ENCODE data around the gene TOLLIP. TPM values are rescaled to one million over a fixed set of nuclear protein-coding genes. Genes with fewer than 3 reads are reported as not detected.
A peak's percentile ranks its signal among the peaks of the same experiment; 100 is the strongest.

TOLLIP gene
- total RNA-seq, 1 donor from 2014 or later: 46.9 TPM

DNA sequence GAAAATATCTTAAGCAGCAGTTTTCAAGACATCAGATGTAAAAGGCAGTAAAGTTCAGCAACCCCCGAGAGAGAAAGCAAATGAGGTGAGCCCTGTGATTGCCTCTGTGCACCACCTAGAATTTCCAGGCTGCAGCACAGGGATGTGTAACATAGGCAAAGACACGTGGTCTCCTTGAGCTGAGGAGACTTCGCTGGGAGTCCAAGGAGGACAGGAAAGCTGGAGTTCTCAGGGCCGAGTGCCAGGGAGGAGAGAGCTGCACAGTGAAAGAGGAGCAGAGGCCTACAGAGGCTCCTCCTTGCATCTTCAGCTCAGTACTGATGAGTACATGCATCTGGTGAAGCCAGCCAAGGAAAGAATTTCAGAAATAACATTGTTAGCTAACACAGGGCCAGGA is 17.6 kb upstream of the TOLLIP start:
- no peak for DNase-seq (ENCODE audit: low spot score)
- intact Hi-C loops (cut with DNase I): no loop called here

DNA sequence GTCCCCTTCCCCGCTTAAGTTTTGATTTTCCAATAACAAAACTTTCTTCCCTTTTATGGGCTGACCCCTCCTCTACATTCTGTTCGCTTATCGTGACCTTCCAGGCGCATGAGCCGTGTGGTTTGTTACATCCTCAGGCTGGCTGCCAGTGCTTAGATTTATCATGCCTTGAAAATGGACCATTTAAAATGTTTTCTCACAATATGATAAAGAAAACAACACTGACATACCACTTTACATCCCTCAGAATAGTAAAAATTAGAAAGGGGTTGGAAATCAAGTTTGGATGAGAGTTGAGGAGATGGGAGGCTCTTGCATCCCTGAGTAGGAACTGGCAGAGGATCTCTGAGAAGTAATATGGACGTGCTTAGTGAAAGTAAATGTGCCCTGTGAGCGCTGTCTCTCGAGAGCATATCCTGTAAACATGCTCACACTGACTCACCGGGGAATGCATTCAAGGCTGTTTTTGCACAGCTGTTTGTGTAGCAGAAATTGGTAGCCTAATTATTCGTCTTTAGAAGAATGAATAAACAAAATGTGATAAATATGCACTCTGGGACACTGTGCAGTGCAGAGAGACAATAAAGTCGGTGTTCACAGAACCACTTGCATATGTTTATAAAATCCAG is 17.1 kb upstream of the TOLLIP start:
- no peak for DNase-seq (ENCODE audit: low spot score)
- intact Hi-C loops (cut with DNase I): no loop called here

DNA sequence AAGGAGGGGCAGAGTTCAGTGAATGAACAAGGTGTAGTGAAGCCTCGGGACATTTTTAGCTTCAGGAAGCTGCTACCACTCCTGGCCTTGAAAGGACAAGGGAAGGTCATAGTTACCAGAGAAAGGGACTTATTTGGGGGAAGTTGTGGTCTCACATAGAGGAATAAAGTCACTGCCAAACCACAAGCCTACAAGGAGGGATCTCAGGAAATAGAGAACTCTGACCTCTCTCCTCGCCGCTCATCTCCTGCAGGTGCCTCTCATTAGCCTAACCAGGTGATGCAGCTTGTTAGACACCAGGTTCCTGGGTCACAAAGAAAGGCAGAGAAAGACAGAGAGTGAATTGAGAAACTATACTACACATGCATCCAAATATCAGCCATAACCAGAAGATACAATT is 14.3 kb upstream of the TOLLIP start:
- intact Hi-C loops (cut with DNase I): no loop called here
- no peak for DNase-seq (ENCODE audit: low spot score)

GRCh38 chr11:1317993-1318392 is 8.6 kb upstream of the TOLLIP start:
- intact Hi-C loops (cut with DNase I): no loop called here
- no peak for DNase-seq (ENCODE audit: low spot score)

GRCh38 chr11:1317432-1317831 is 8.0 kb upstream of the TOLLIP start:
- intact Hi-C loops (cut with DNase I): no loop called here
- no peak for DNase-seq (ENCODE audit: low spot score)

DNA sequence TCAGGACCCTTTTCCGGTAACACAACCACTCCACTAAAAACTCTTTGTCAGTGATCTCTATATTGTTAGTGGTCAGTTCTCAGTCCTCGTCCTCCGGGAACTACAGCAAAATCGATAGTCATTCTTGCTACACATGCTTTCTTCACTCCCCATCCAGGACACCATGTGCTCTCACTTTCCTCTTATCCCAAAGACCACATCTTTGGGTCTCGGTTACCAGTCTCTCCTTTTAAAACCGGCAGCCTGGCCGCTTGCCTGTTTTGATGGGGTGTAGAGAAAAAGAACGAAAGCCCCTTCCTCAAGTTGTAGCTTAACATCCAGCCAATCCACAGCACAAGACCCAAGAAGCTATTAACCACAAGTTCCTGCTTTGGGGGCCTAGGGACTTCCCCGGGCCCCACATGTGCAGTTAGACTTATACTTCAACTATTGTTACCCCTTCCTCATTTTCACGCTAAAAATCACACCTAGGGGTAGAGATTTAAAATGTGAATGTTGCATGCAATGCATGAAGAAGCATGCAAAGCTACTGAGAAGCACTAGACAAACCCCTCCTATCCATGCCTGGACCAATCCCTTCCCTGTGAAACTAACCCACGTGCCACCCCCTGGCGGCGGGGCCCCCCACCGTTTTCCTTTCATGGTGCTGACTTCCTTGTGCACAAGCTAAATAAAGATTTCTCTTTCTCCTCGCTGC is 1.5 kb upstream of the TOLLIP start:
- intact Hi-C loops (cut with DNase I): loop anchor here (2.0 kb wide), 1 partner anchor 48 kb away; no protein-coding TSS in a partner anchor
- no peak for DNase-seq (ENCODE audit: low spot score)

DNA sequence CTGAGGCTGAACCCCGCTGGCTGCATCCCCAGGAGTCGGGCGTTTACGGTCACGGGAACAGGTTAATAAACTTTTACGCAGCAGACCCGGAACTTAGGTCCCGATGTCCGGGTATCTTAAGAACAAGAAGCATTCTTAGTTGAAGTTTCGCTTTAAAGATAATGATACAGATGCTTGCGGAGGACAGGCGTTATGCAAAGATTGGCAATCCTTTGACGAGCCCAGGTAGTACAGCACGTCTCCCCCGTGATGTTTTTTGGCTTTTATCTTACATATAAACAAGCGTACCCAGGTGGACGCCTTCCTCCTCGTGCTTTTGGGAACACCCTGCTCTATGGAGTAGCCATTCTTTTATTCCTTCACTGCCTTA is 871 bp upstream of the TOLLIP start:
- no peak for DNase-seq (ENCODE audit: low spot score)
- intact Hi-C loops (cut with DNase I): loop anchor here (2.0 kb wide), 1 partner anchor 48 kb away; no protein-coding TSS in a partner anchor

- DNase-seq (ENCODE audit: low spot score): no peak
- intact Hi-C loops (cut with DNase I): no loop called here
These were observed 512 bp downstream of the TOLLIP start for GRCh38 chr11:1308743-1309497.

GRCh38 chr11:1307998-1308742 is 1.3 kb downstream of the TOLLIP start:
- intact Hi-C loops (cut with DNase I): no loop called here
- no peak for DNase-seq (ENCODE audit: low spot score)

- intact Hi-C loops (cut with DNase I): no loop called here
- no peak for DNase-seq (ENCODE audit: low spot score)
These were observed 2.1 kb downstream of the TOLLIP start for GRCh38 chr11:1307163-1307870.

DNA sequence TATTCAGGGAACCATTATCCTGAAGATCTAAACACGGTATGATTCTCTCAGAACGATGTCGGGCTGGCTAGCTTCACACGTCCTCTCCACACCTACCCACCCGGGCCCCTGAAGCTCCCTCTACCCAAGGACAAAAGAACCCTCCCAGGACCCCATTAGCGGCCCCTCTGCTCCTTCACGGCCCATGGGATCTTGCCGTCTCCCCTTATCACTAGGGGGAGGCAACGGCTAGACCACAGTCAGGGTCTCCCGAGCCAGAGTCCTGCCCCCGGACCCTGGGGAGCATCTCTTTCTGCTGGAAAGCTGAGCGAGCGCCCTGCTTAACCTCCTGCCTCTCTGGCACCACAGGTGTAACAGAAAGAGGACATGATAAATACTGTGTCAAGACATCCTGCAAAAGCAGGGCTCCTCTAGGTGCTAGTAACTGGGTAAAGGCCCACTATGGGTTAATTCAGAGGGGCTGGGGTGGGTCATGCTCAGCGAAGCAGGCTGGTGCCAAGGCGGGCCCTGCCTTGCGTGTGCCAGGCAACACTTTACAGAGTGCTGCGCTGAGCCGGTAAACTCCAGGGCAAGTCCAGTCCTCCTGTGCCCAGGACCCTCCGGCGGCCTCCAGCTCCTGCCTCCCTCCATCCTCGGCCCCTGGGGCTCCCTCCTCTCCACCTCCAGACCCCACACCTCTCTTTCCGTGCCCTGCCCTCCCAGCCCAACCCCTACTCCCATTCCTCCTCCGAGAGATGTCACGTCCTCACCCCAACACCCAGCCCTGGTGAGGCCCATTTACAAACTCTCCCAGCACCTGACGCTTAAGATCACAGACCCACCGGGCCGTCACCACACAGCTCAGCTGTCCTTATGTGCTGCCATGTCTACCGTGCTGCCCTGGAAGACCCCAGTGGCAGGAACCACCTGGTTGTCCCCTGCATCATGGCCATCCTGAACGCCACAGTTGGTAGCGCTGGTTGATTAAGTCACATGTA is 3.0 kb downstream of the TOLLIP start:
- intact Hi-C loops (cut with DNase I): no loop called here
- DNase-seq (ENCODE audit: low spot score): no peak

DNA sequence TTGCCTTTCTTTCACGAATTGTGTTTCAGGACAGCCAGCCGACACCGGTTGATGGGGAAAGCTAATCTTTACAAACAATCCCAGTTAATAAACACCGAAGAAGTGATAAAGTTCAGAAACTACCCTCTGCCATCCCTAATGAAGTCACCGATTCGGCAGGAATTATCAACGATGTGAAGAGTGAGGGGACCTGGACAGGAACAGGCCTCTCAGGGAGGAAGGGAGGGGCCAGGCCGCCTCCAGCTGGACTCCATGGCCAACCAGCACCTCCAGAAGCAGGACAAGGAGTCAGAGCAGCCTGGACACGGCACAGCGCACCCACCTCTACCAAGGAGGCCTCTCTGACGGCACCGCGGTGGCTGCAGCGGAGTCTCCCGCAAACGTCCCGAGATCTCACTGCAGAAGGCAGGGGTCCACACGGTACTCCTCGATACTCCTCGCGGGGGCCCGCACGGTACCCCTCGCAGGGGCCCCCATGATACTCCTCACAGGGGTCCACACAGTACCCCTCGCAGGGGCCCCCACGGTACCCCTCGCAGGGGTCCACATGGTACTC is 3.9 kb downstream of the TOLLIP start:
- no peak for DNase-seq (ENCODE audit: low spot score)
- intact Hi-C loops (cut with DNase I): no loop called here

GRCh38 chr11:1305063-1305495 is 4.4 kb downstream of the TOLLIP start:
- DNase-seq (ENCODE audit: low spot score): no peak
- intact Hi-C loops (cut with DNase I): no loop called here

DNA sequence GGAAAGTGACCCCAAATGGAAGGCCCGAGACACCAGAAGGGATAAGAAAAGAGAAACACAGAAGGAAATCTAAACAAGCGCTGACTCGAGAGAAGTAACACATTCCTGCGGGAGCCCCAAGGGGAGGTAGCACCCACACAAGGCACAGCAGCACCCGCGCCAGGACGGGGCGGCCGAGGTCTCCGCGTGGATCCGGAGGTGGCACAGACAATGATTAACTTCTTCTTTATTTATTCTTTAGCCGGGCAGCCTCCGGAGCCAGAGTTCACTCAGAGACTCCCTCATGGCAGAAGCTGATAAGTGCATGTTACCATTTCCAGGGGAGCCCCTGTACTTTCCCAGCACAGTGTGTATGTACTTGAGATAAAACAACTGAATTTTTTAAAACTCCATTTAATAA is 5.1 kb downstream of the TOLLIP start:
- no peak for DNase-seq (ENCODE audit: low spot score)
- intact Hi-C loops (cut with DNase I): no loop called here

- intact Hi-C loops (cut with DNase I): no loop called here
- no peak for DNase-seq (ENCODE audit: low spot score)
These were observed 5.5 kb downstream of the TOLLIP start for GRCh38 chr11:1303973-1304372.

DNA sequence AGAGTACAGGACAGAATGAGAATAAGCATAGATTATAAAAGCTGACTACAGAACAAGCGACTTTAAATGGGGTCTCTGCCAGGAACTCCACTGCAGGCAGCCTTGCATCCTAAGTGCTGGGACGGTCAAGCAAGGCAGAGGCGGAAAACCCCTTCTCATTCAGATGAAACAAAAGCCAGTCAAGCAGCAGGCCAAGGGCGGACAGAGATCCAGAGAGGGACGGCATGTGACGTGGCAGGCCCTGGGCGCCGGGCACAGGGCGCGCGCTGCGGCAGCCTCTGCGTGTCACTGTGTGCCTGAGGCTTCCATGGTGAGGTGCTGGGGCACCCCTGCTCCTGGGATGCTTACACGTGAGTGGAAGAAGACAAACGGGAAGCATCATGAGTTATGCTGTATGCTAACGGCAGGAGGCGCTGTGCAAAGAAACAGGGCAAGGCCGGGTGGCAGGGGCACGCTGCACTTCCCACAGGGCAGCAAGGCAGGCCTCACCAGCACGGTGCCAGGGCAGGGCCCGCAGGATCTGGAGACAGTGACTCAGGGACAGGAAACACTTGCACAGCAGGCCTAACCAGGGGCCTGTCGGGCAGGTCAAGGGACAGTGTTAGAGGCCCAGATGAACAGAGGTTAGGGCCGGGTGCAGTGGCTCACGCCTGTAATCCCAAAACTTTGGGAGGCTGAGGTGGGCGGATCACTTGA is 6.2 kb downstream of the TOLLIP start:
- intact Hi-C loops (cut with DNase I): no loop called here
- DNase-seq (ENCODE audit: low spot score): no peak

DNA sequence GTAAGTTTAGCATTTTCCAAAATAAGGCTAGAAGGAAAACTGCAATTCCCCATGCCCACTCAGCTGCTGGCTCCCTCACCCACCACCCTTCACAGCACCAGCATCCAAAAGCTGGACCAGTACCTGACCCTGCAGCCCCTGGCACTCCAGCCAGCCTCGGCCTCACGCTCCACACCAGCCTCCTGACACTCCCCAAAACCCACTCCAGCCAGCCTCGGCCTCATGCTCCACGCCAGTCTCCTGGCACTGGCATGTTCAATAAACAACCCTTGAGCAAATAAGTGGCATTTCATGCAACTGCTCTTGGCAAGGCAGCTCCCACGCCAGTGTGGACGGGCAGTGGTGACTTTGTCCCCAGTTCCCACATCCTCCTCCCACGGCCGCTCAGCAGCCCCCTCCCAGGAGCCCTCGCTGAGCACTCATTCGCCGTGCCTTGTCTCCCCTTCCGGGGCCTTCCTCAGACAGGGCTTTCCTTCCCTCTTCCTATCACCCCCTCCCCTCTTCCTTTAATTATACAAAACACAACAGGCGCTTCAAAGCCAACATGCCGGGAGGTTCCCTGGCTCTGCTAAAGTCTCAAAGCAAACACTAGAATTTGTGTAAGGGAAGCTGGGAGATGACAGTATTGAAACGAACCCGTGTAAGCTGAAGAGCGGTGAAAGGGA is 6.8 kb downstream of the TOLLIP start:
- peak; percentile 44 for DNase-seq (ENCODE audit: low spot score)
- intact Hi-C loops (cut with DNase I): no loop called here

Measured in cardiac septum (tissue), 1 donor.